HepG2 (cell line): ENCODE results near the gene NEDD4L. TPM values are rescaled to one million over a fixed set of nuclear protein-coding genes. Genes with fewer than 3 reads are reported as not detected.
A peak's percentile ranks its signal among the peaks of the same experiment; 100 is the strongest.

ENCODE experiments used
- ATAC-seq: fragments of 200-7000 bp; cut with Tn5 transposase; 3 replicates; pipeline ENCODE4 v1.9.1; 2020; ENCODE audit warnings: mild to moderate bottlenecking, moderate library complexity
- BruUV-seq: library from RNA; stranded (reverse); fragments of 400-500 nt; replicated peaks from 2 replicates; lab custom pipeline; 2021; lab: Mats Ljungman, UMichigan
- CTCF ChIA-PET: fragments of 300-600 bp; formaldehyde crosslinking; extraction: SDS; loops from one replicate; lab custom pipeline; 2021; ENCODE audit warnings: low total read pairs, inconsistent platforms, low intra/inter-chr PET ratio; lab: Yijun Ruan, JAX
- POLR2A ChIA-PET: fragments of 350-600 bp; sonication (Branson Sonifier 250); formaldehyde crosslinking; loops from one replicate; lab custom pipeline; 2020; ENCODE audit warnings: antibody characterized with exemption, inconsistent platforms; lab: Yijun Ruan, JAX
- DNase-seq: peaks from one replicate; pipeline ENCODE4 v3.0.0-alpha.2; 2015; ENCODE audit warnings: low spot score
- FAIRE-seq: peaks from 3 replicates; lab custom pipeline; 2011; peaks lifted over from hg19 to GRCh38; lab: Jason Lieb, UNC
- H2AFZ ChIP-seq: one replicate; pipeline ENCODE4 v1.6.1; 2011; ENCODE audit warnings: low read length, inconsistent platforms
- H3K27ac ChIP-seq: fragments of 300-600 bp; 3 replicates; pipeline ENCODE4 v1.8.0; 2011; ENCODE audit warnings: mixed run types, mild to moderate bottlenecking, mixed read lengths, low read length, inconsistent platforms; ENCODE audit not compliant: insufficient read depth; ENCODE audit errors: extremely low read length
- H3K27me3 ChIP-seq, 2 experiments: fragments of 200-600 bp in 1 of 2; 2 replicates in 1 of 2; 3 replicates in 1 of 2; pipeline versions ENCODE4 v1.6.0 to v1.8.0; 2011; ENCODE audit warnings: low read length in 2 of 2, mild to moderate bottlenecking in 2 of 2, moderate library complexity in 2 of 2, inconsistent platforms in 1 of 2; ENCODE audit not compliant: insufficient read depth in 2 of 2, control insufficient read depth in 1 of 2
- H3K36me3 ChIP-seq, 2 experiments: fragments of 200-600 bp in 1 of 2; replicated peaks in 1 of 2; 2 replicates in 1 of 2; 3 replicates in 1 of 2; pipeline versions ENCODE4 v1.5.1 to v1.8.0; 2011; ENCODE audit warnings: low read length in 2 of 2, inconsistent platforms in 1 of 2; ENCODE audit not compliant: insufficient read depth in 2 of 2, control insufficient read depth in 1 of 2
- H3K4me1 ChIP-seq: 2 replicates; pipeline ENCODE4 v1.5.1; 2012; ENCODE audit warnings: low read length, inconsistent platforms; ENCODE audit not compliant: insufficient read depth
- H3K4me2 ChIP-seq: 2 replicates; pipeline ENCODE4 v1.6.0; 2011; ENCODE audit warnings: low read depth, low read length, inconsistent platforms
- H3K4me3 ChIP-seq, 3 experiments: fragments of 200-600 bp in 1 of 3; sonication (generic), shearing (Covaris generic) in 1 of 3; replicated peaks in 1 of 3; 2 replicates each; pipeline ENCODE4 v1.5.1; 2011 to 2016; ENCODE audit warnings: low read length in 3 of 3, inconsistent platforms in 2 of 3, low read depth in 2 of 3, mild to moderate bottlenecking in 2 of 3, control low read depth in 1 of 3, mixed read lengths in 1 of 3; ENCODE audit not compliant: insufficient read depth in 1 of 3
- H3K79me2 ChIP-seq: one replicate; pipeline ENCODE4 v1.6.1; 2011; ENCODE audit warnings: low read length, inconsistent platforms; ENCODE audit not compliant: insufficient read depth
- H3K9ac ChIP-seq: 2 replicates; pipeline ENCODE4 v1.6.0; 2011; ENCODE audit warnings: mild to moderate bottlenecking, low read depth, low read length, inconsistent platforms; ENCODE audit not compliant: insufficient read depth
- H3K9me3 ChIP-seq: 2 replicates; pipeline ENCODE4 v1.5.1; 2012; ENCODE audit warnings: mild to moderate bottlenecking, low read length
- H4K20me1 ChIP-seq: 2 replicates; pipeline ENCODE4 v1.6.0; 2011; ENCODE audit warnings: inconsistent platforms, mild to moderate bottlenecking, low read length, moderate library complexity; ENCODE audit not compliant: insufficient read depth
- DMAP1 ChIP-seq: IDR thresholded peaks from 2 replicates; pipeline ENCODE4 v1.6.1; 2016
- HIVEP1 ChIP-seq: sonication (generic); formaldehyde crosslinking; IDR thresholded peaks from 2 replicates; pipeline ENCODE4 v1.4.0; 2020; ENCODE audit warnings: mild to moderate bottlenecking, missing genetic modification reagents
- MIER2 ChIP-seq: IDR thresholded peaks from 2 replicates; pipeline ENCODE4 v1.6.1; 2016; ENCODE audit warnings: missing biosample characterization, missing genetic modification reagents
- SAP130 ChIP-seq: IDR thresholded peaks from 2 replicates; pipeline ENCODE4 v1.6.1; 2016; ENCODE audit warnings: low read depth
- SMYD3 ChIP-seq: sonication (generic); formaldehyde crosslinking; IDR thresholded peaks from 2 replicates; pipeline ENCODE4 v1.8.1; 2023; ENCODE audit warnings: mild to moderate bottlenecking, missing genetic modification reagents
- SP4 ChIP-seq: sonication (generic); formaldehyde crosslinking; IDR thresholded peaks from 2 replicates; pipeline ENCODE4 v1.8.1; 2023; ENCODE audit warnings: mild to moderate bottlenecking, missing genetic modification reagents
- XBP1 ChIP-seq: sonication (generic); formaldehyde crosslinking; IDR thresholded peaks from 2 replicates; pipeline ENCODE4 v1.5.0; 2020; ENCODE audit warnings: missing genetic modification reagents
- ZNF878 ChIP-seq: sonication (generic); formaldehyde crosslinking; IDR thresholded peaks from 2 replicates; pipeline ENCODE4 v1.8.1; 2023; ENCODE audit warnings: mild to moderate bottlenecking, missing genetic modification reagents, moderate library complexity
- WGBS: methylation state at CpG from one replicate; pipeline ENCODE4 v1.1.6; 2017; ENCODE audit warnings: low lambda C conversion rate; 5-methylcytosine and 5-hydroxymethylcytosine counted together
- in situ Hi-C: cut with HindIII; loops from 2 replicates; pipeline ENCODE4 v1.10.0; 2017; ENCODE audit warnings: low pct_unique_long_range_greater_than_20kb; ENCODE audit not compliant: extremely low pct_ligation_motif_present
- intact Hi-C: fragments of 100-400 bp; cut with micrococcal nuclease; formaldehyde crosslinking; loops from one replicate; pipeline ENCODE4 v1.10.0; 2022; ENCODE audit not compliant: unreplicated experiment
- polyA plus RNA-seq, 8 experiments: library from polyadenylated mRNA; depleted of rRNA in 3 of 8; stranded (reverse) in 7 of 8; unstranded in 1 of 8; fragments of >200 nt; fragmentation: Illumina TruSeq in 4 of 8; extraction: Trizol in 4 of 8; gene quantifications; 2 replicates each; pipeline versions ENCODE4 v1.2.1 to v1.2.3, GENCODE V29; 2011 to 2016; ENCODE audit warnings: low read depth in 4 of 8, missing spikeins in 1 of 8, mixed read lengths in 1 of 8; ENCODE audit not compliant: insufficient read depth in 1 of 8
- total RNA-seq, 5 experiments: library from RNA; depleted of rRNA; stranded (reverse); fragments of >200 nt; fragmentation: Illumina TruSeq; extraction: Trizol; gene quantifications; 2 replicates each; pipeline ENCODE4 v1.2.3, GENCODE V29; 2016; ENCODE audit warnings: low read depth in 1 of 5
- TF ChIP-seq, protein P1 (sequence below): sonication (generic); formaldehyde crosslinking; IDR thresholded peaks from 2 replicates; pipeline ENCODE4 v1.5.1; 2020; ENCODE audit warnings: mild to moderate bottlenecking, missing genetic modification reagents
- TF ChIP-seq, protein P2 (sequence below): sonication (generic); formaldehyde crosslinking; IDR thresholded peaks from 2 replicates; pipeline ENCODE4 v1.5.0; 2020; ENCODE audit warnings: mild to moderate bottlenecking, missing genetic modification reagents, moderate library complexity
- TF ChIP-seq, protein P3 (sequence below): sonication (generic); formaldehyde crosslinking; IDR thresholded peaks from 2 replicates; pipeline ENCODE4 v1.4.0; 2020; ENCODE audit warnings: missing genetic modification reagents, mild to moderate bottlenecking, borderline replicate concordance

Gene NEDD4L
- total and polyA plus RNA-seq, 2 of the 13 experiments (the other 11 are each of a cell fraction or from before 2014, with no cell fraction given), result 168 to 390 TPM

DNA sequence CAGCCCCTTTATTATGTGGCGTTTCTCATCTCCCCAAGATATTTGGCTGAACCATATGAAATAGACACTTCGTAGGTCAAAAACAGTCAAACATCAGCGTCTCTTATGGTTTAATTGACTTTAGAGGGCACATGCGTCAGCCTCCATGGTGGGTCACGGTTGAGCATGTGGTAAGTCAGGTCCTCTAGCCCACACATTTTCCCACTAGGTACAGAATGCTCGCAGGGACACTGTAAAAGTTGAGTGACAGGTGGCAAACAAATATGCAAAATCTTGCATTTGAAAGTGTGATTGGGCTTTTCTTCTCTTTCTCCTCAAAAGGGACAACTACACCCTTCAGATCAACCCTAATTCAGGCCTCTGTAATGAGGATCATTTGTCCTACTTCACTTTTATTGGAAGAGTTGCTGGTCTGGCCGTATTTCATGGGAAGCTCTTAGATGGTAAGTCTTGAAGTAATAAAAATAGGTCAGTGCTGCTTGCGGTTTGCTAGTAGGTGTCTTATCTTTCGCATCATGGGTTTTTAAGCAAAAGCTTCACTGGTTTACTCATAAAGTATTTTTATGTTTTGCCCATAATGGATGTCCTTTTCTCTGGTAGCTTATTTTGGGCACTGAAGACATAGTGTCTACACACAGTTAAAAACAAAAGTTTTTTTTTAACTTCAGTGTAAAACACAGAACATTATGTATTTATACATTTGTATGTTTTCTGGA, 323.6 kb downstream of the NEDD4L start:
- H3K9ac ChIP-seq, result no peak overlapping the region
- intact Hi-C loops (no loop called here), in situ Hi-C loops (no loop called here)
- WGBS, result 97% methylated on average over 9 of the region's 9 CpGs
- no peaks in the 10 kb centered on the region for H3K9me3 ChIP-seq
- BruUV-seq, result no TSS peak
- no peak for TF ChIP-seq SMYD3
- no peak for TF ChIP-seq XBP1
- no peak for TF ChIP-seq SP4 (CRISPR knock-in tag)
- DNase-seq (no peak), ATAC-seq (no peak), FAIRE-seq (no peak)
- peaks cover 14 to 61% of the 10 kb centered on the region in 2 experiments for H3K36me3 ChIP-seq
- ChIA-PET POLR2A (no interaction called here), CTCF (no interaction called here)
- H3K79me2 ChIP-seq, result no peaks in the 10 kb centered on the region
- H3K27ac ChIP-seq, result no peak overlapping the region
- no peaks in the 10 kb centered on the region for H4K20me1 ChIP-seq
- H3K4me3 ChIP-seq, result no peak overlapping the region
- no peaks in the 10 kb centered on the region for H3K4me1 ChIP-seq
- no peak overlapping the region for H2AFZ ChIP-seq
- H3K27me3 ChIP-seq, result no peaks in the 10 kb centered on the region
- no peak overlapping the region for H3K4me2 ChIP-seq

DNA sequence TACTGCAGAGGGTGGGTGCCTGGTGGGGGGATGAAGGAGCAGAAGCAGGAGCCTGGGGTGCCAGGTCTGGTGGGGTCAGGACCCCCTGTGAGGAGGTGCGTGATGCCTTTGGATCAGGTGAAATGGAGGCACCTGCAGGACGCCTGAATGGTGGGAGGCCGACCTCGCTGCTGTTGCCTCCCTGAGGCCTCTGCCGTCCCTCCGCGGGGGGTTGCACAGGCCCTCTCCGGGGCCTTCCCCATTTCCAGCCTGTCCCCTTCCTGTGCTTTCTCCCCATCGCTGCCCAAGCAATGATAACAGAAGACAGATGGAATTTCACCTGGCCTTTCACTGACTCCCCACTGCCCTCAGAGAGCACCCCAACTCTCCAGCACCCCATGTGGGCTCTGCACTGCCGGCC, 325.6 kb downstream of the NEDD4L start:
- WGBS, result 92% methylated on average over 2 of the region's 10 CpGs
- peaks cover 17 to 69% of the 10 kb centered on the region in 2 experiments for H3K36me3 ChIP-seq

More for the DNA sequence above, 325.6 kb downstream of the NEDD4L start:
- no TSS peak for BruUV-seq
- no peaks in the 10 kb centered on the region for H4K20me1 ChIP-seq
- in situ Hi-C loops, result no loop called here
- H3K9ac ChIP-seq, result no peak overlapping the region
- no peak overlapping the region for H3K4me2 ChIP-seq
- TF ChIP-seq, protein P1, sequence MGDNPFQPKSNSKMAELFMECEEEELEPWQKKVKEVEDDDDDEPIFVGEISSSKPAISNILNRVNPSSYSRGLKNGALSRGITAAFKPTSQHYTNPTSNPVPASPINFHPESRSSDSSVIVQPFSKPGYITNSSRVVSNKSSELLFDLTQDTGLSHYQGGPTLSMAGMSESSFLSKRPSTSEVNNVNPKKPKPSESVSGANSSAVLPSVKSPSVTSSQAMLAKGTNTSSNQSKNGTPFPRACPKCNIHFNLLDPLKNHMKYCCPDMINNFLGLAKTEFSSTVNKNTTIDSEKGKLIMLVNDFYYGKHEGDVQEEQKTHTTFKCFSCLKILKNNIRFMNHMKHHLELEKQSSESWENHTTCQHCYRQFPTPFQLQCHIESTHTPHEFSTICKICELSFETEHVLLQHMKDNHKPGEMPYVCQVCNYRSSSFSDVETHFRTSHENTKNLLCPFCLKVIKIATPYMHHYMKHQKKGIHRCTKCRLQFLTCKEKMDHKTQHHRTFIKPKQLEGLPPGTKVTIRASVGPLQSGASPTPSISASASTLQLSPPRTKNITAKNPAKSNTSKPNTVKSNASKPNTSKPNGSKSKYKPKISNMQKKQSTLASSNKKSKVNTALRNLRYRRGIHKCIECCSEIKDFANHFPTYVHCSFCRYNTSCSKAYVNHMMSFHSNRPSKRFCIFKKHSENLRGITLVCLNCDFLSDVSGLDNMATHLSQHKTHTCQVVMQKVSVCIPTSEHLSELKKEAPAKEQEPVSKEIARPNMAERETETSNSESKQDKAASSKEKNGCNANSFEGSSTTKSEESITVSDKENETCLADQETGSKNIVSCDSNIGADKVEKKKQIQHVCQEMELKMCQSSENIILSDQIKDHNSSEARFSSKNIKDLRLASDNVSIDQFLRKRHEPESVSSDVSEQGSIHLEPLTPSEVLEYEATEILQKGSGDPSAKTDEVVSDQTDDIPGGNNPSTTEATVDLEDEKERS, result no peak
- TF ChIP-seq ZNF878 (CRISPR knock-in tag) (no peak), MIER2 (no peak), SAP130 (no peak), HIVEP1 (CRISPR knock-in tag) (no peak), DMAP1 (CRISPR knock-in tag) (no peak)
- TF ChIP-seq, protein P2, sequence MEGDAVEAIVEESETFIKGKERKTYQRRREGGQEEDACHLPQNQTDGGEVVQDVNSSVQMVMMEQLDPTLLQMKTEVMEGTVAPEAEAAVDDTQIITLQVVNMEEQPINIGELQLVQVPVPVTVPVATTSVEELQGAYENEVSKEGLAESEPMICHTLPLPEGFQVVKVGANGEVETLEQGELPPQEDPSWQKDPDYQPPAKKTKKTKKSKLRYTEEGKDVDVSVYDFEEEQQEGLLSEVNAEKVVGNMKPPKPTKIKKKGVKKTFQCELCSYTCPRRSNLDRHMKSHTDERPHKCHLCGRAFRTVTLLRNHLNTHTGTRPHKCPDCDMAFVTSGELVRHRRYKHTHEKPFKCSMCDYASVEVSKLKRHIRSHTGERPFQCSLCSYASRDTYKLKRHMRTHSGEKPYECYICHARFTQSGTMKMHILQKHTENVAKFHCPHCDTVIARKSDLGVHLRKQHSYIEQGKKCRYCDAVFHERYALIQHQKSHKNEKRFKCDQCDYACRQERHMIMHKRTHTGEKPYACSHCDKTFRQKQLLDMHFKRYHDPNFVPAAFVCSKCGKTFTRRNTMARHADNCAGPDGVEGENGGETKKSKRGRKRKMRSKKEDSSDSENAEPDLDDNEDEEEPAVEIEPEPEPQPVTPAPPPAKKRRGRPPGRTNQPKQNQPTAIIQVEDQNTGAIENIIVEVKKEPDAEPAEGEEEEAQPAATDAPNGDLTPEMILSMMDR (CRISPR knock-in tag), result no peak
- TF ChIP-seq, protein P3, sequence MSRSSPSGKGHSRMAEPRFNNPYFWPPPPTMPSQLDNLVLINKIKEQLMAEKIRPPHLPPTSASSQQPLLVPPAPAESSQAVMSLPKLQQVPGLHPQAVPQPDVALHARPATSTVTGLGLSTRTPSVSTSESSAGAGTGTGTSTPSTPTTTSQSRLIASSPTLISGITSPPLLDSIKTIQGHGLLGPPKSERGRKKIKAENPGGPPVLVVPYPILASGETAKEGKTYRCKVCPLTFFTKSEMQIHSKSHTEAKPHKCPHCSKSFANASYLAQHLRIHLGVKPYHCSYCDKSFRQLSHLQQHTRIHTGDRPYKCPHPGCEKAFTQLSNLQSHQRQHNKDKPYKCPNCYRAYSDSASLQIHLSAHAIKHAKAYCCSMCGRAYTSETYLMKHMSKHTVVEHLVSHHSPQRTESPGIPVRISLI (CRISPR knock-in tag), result no peak
- TF ChIP-seq, all 625 proteins: peak for 0
- Histone ChIP-seq H3K4me3 (no peak overlapping the region), H3K27me3 (no peaks in the 10 kb centered on the region), H3K4me1 (no peaks in the 10 kb centered on the region), H3K79me2 (no peaks in the 10 kb centered on the region), H3K27ac (no peak overlapping the region), H2AFZ (no peak overlapping the region), H3K9me3 (no peaks in the 10 kb centered on the region)
- POLR2A ChIA-PET, result no interaction called here
- DNase-seq, result no peak
- ATAC-seq, result peak; percentile 43; the same call in 2 of the 3 replicates
- no peak for FAIRE-seq
- CTCF ChIA-PET, result no interaction called here
- intact Hi-C loops, result no loop called here
